HG02623 (cell line): ENCODE measurements around the gene L1CAM.

Experiments used
- ATAC-seq: cut with Tn5 transposase; IDR thresholded peaks from one replicate; pipeline ENCODE4 v1.9.1; 2021; ENCODE audit warnings: moderate library complexity; ENCODE audit not compliant: unreplicated experiment

Gene L1CAM

GRCh38 chrX:153812220-153812619, 73.8 kb downstream of the L1CAM start:
- no peak for ATAC-seq
